ENCODE data around the gene RERG.

Gene RERG

DNA sequence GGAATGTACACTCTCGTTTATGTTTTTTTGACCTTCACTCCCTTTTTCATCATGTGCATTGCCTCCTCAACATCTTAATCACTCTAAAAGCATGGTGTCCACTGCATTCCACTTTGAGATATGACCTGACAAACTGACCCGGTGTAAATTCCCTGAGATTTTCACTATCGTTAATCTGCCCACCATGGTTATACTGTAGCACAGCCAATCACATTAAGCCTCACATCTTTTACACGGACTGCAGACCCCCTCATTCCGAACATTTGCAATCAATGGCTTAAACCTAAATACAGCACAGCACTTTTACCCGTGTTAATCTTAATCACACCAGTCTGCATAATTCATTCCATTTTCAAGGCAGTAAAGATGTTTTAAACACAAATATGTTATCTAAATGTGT lies 2.4 kb downstream of the RERG start:
- DNase-seq (ENCODE audit: low spot score), result no peak
- TF ChIP-seq, protein P1, sequence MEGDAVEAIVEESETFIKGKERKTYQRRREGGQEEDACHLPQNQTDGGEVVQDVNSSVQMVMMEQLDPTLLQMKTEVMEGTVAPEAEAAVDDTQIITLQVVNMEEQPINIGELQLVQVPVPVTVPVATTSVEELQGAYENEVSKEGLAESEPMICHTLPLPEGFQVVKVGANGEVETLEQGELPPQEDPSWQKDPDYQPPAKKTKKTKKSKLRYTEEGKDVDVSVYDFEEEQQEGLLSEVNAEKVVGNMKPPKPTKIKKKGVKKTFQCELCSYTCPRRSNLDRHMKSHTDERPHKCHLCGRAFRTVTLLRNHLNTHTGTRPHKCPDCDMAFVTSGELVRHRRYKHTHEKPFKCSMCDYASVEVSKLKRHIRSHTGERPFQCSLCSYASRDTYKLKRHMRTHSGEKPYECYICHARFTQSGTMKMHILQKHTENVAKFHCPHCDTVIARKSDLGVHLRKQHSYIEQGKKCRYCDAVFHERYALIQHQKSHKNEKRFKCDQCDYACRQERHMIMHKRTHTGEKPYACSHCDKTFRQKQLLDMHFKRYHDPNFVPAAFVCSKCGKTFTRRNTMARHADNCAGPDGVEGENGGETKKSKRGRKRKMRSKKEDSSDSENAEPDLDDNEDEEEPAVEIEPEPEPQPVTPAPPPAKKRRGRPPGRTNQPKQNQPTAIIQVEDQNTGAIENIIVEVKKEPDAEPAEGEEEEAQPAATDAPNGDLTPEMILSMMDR (IDR thresholded peaks at IDR 0.05; ENCODE audit: extremely low read depth, missing control alignments), result no peak

- no peak for DNase-seq (ENCODE audit: low spot score)
- TF ChIP-seq, protein P1 (IDR thresholded peaks at IDR 0.05; ENCODE audit: extremely low read depth, missing control alignments), result no peak
These were observed 5.0 kb downstream of the RERG start for GRCh38 chr12:15216036-15216889.

GRCh38 chr12:15214851-15215601 lies 6.2 kb downstream of the RERG start:
- no peak for DNase-seq (ENCODE audit: low spot score)
- TF ChIP-seq, protein P1 (IDR thresholded peaks at IDR 0.05; ENCODE audit: extremely low read depth, missing control alignments), result no peak

DNA sequence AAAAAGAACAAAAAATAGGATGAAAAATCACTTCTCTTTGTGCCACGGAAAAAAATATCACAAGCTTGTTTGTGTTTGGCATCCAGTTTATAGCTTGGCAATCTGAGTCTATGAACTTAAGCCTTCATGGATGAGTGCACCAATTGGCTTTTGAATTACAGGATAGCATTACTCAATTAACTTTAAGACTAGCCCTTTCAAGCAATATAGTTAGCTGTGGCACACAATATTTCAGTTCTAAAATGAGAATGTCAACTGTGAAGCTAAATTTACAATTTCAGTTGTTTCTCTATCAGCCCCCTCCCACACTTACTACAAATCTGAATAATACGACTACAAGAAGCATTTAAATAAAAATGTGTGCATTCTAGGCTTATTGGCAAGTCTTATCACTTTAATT lies 8.3 kb downstream of the RERG start:
- TF ChIP-seq, protein P1 (IDR thresholded peaks at IDR 0.05; ENCODE audit: extremely low read depth, missing control alignments), result no peak
- DNase-seq (ENCODE audit: low spot score), result no peak

- no peak for DNase-seq (ENCODE audit: low spot score)
- TF ChIP-seq, protein P1 (IDR thresholded peaks at IDR 0.05; ENCODE audit: extremely low read depth, missing control alignments), result no peak
These were observed 11.4 kb downstream of the RERG start for GRCh38 chr12:15209782-15210181.

DNA sequence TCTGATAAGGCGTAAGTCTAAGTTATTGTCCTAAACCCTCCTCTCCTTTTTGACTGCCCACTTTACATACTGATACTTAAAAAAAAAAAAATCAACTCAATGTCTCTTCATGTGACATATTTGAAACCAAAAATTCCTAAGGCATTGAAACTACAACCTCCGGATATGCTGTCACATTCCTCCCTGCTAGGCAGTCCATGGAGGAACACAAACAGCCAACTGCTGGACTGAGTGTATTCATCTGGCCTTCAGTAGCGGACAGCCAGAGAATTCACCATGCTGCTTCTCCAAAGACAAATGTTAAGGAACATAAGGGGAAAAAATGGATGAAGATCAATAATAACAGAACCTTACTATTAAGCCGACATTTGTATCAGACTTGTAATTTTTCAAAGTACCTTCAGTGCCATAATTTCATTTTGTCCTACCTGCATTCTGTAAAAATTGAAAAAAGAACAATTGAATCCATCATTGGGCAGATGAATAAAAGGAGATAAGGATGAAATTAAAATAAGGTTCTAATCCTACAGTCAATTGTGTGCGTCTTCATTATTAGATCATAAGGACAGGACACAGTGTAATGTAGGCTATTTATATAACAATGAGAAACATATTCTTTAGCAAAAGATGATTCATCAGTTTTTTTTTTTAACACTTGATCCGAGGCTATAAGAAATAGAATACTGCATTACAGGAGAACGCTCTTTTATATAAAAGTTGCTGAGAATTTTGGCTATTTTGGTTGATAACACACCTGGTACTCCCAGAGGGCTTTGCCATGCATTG lies 12.2 kb downstream of the RERG start:
- TF ChIP-seq, protein P1 (IDR thresholded peaks at IDR 0.05; ENCODE audit: extremely low read depth, missing control alignments), result no peak

More for the DNA sequence above, 12.2 kb downstream of the RERG start:
- no peak for DNase-seq (ENCODE audit: low spot score)
